ENCODE data around the gene CEP152.

Gene CEP152

GRCh38 chr15:48775546-48775945 is 35.3 kb downstream of the CEP152 start:
- Histone ChIP-seq H3K27ac (ENCODE audit: low read depth, low read length) (no peak overlapping the region), H3K27me3 (ENCODE audit: control insufficient read depth, insufficient read depth, low read length) (no peaks in the 10 kb centered on the region), H3K4me3 (ENCODE audit: low read depth, low read length) (no peak overlapping the region), H3K9ac (ENCODE audit: low read depth, low read length) (no peak overlapping the region), H3K36me3 (ENCODE audit: control insufficient read depth, insufficient read depth, low read length) (peaks cover 40% of the 10 kb centered on the region), H3K4me1 (ENCODE audit: control insufficient read depth, insufficient read depth, low read length) (no peaks in the 10 kb centered on the region), H3K9me3 (ENCODE audit: control insufficient read depth, insufficient read depth, low read length) (no peaks in the 10 kb centered on the region)

GRCh38 chr15:48774484-48774883 is 36.4 kb downstream of the CEP152 start:
- H3K9me3 ChIP-seq (ENCODE audit: control insufficient read depth, insufficient read depth, low read length): no peaks in the 10 kb centered on the region
- no peaks in the 10 kb centered on the region for H3K27me3 ChIP-seq (ENCODE audit: control insufficient read depth, insufficient read depth, low read length)
- H3K27ac ChIP-seq (ENCODE audit: low read depth, low read length): no peak overlapping the region
- H3K36me3 ChIP-seq (ENCODE audit: control insufficient read depth, insufficient read depth, low read length): peaks cover 39% of the 10 kb centered on the region
- H3K9ac ChIP-seq (ENCODE audit: low read depth, low read length): no peak overlapping the region
- H3K4me1 ChIP-seq (ENCODE audit: control insufficient read depth, insufficient read depth, low read length): no peaks in the 10 kb centered on the region
- no peak overlapping the region for H3K4me3 ChIP-seq (ENCODE audit: low read depth, low read length)

- Histone ChIP-seq H3K36me3 (ENCODE audit: control insufficient read depth, insufficient read depth, low read length) (peaks cover 69% of the 10 kb centered on the region), H3K4me1 (ENCODE audit: control insufficient read depth, insufficient read depth, low read length) (no peaks in the 10 kb centered on the region), H3K27me3 (ENCODE audit: control insufficient read depth, insufficient read depth, low read length) (no peaks in the 10 kb centered on the region), H3K9me3 (ENCODE audit: control insufficient read depth, insufficient read depth, low read length) (no peaks in the 10 kb centered on the region), H3K9ac (ENCODE audit: low read depth, low read length) (no peak overlapping the region), H3K27ac (ENCODE audit: low read depth, low read length) (no peak overlapping the region), H3K4me3 (ENCODE audit: low read depth, low read length) (no peak overlapping the region)
These were observed 44.7 kb downstream of the CEP152 start for GRCh38 chr15:48766196-48766595.

- peaks cover 65% of the 10 kb centered on the region for H3K36me3 ChIP-seq (ENCODE audit: control insufficient read depth, insufficient read depth, low read length)
- no peaks in the 10 kb centered on the region for H3K9me3 ChIP-seq (ENCODE audit: control insufficient read depth, insufficient read depth, low read length)
- H3K27ac ChIP-seq (ENCODE audit: low read depth, low read length): no peak overlapping the region
These were observed 45.8 kb downstream of the CEP152 start for GRCh38 chr15:48765022-48765421.

GRCh38 chr15:48761393-48762158 is 49.3 kb downstream of the CEP152 start:
- H3K4me1 ChIP-seq (ENCODE audit: control insufficient read depth, insufficient read depth, low read length): peaks cover 6% of the 10 kb centered on the region; the same call in 1 of the 2 replicates
- no peaks in the 10 kb centered on the region for H3K27me3 ChIP-seq (ENCODE audit: control insufficient read depth, insufficient read depth, low read length)
- no peak overlapping the region for H3K4me3 ChIP-seq (ENCODE audit: low read depth, low read length)
- H3K9ac ChIP-seq (ENCODE audit: low read depth, low read length): no peak overlapping the region
- no peaks in the 10 kb centered on the region for H3K9me3 ChIP-seq (ENCODE audit: control insufficient read depth, insufficient read depth, low read length)
- H3K36me3 ChIP-seq (ENCODE audit: control insufficient read depth, insufficient read depth, low read length): peaks cover 58% of the 10 kb centered on the region
- H3K27ac ChIP-seq (ENCODE audit: low read depth, low read length): no peak overlapping the region

More at GRCh38 chr15:48765022-48765421, 45.8 kb downstream of the CEP152 start:
- H3K27me3 ChIP-seq (ENCODE audit: control insufficient read depth, insufficient read depth, low read length): no peaks in the 10 kb centered on the region
- H3K9ac ChIP-seq (ENCODE audit: low read depth, low read length): no peak overlapping the region
- peaks cover 6% of the 10 kb centered on the region; the same call in 1 of the 2 replicates for H3K4me1 ChIP-seq (ENCODE audit: control insufficient read depth, insufficient read depth, low read length)
- no peak overlapping the region for H3K4me3 ChIP-seq (ENCODE audit: low read depth, low read length)

- no peak overlapping the region for H3K4me3 ChIP-seq (ENCODE audit: low read depth, low read length)
- no peaks in the 10 kb centered on the region for H3K9me3 ChIP-seq (ENCODE audit: control insufficient read depth, insufficient read depth, low read length)
- no peak overlapping the region for H3K9ac ChIP-seq (ENCODE audit: low read depth, low read length)
- peaks cover 6% of the 10 kb centered on the region; the same call in 1 of the 2 replicates for H3K4me1 ChIP-seq (ENCODE audit: control insufficient read depth, insufficient read depth, low read length)
- peaks cover 67% of the 10 kb centered on the region for H3K36me3 ChIP-seq (ENCODE audit: control insufficient read depth, insufficient read depth, low read length)
- H3K27ac ChIP-seq (ENCODE audit: low read depth, low read length): peak overlapping the region; percentile 54
- no peaks in the 10 kb centered on the region for H3K27me3 ChIP-seq (ENCODE audit: control insufficient read depth, insufficient read depth, low read length)
These were observed 50.9 kb downstream of the CEP152 start for GRCh38 chr15:48759921-48760320.

GRCh38 chr15:48757661-48758060 is 53.2 kb downstream of the CEP152 start:
- no peak overlapping the region for H3K27ac ChIP-seq (ENCODE audit: low read depth, low read length)
- no peak overlapping the region for H3K9ac ChIP-seq (ENCODE audit: low read depth, low read length)
- no peaks in the 10 kb centered on the region for H3K9me3 ChIP-seq (ENCODE audit: control insufficient read depth, insufficient read depth, low read length)
- H3K4me1 ChIP-seq (ENCODE audit: control insufficient read depth, insufficient read depth, low read length): peaks cover 6% of the 10 kb centered on the region; the same call in 1 of the 2 replicates
- H3K4me3 ChIP-seq (ENCODE audit: low read depth, low read length): no peak overlapping the region
- H3K36me3 ChIP-seq (ENCODE audit: control insufficient read depth, insufficient read depth, low read length): peaks cover 67% of the 10 kb centered on the region
- H3K27me3 ChIP-seq (ENCODE audit: control insufficient read depth, insufficient read depth, low read length): no peaks in the 10 kb centered on the region

GRCh38 chr15:48754011-48754410 is 56.9 kb downstream of the CEP152 start:
- Histone ChIP-seq H3K4me1 (ENCODE audit: control insufficient read depth, insufficient read depth, low read length) (no peaks in the 10 kb centered on the region), H3K27ac (ENCODE audit: low read depth, low read length) (no peak overlapping the region), H3K9me3 (ENCODE audit: control insufficient read depth, insufficient read depth, low read length) (no peaks in the 10 kb centered on the region), H3K9ac (ENCODE audit: low read depth, low read length) (no peak overlapping the region), H3K27me3 (ENCODE audit: control insufficient read depth, insufficient read depth, low read length) (no peaks in the 10 kb centered on the region), H3K36me3 (ENCODE audit: control insufficient read depth, insufficient read depth, low read length) (peaks cover 49% of the 10 kb centered on the region), H3K4me3 (ENCODE audit: low read depth, low read length) (no peak overlapping the region)

- peaks cover 45% of the 10 kb centered on the region for H3K36me3 ChIP-seq (ENCODE audit: control insufficient read depth, insufficient read depth, low read length)
- H3K4me3 ChIP-seq (ENCODE audit: low read depth, low read length): no peak overlapping the region
- no peaks in the 10 kb centered on the region for H3K9me3 ChIP-seq (ENCODE audit: control insufficient read depth, insufficient read depth, low read length)
- H3K27me3 ChIP-seq (ENCODE audit: control insufficient read depth, insufficient read depth, low read length): no peaks in the 10 kb centered on the region
- H3K4me1 ChIP-seq (ENCODE audit: control insufficient read depth, insufficient read depth, low read length): 0 out of 2 replicates have a peak, but pooled peaks cover 5% of the 10 kb centered on the region
- no peak overlapping the region for H3K27ac ChIP-seq (ENCODE audit: low read depth, low read length)
- H3K9ac ChIP-seq (ENCODE audit: low read depth, low read length): no peak overlapping the region
These were observed 59.3 kb downstream of the CEP152 start for GRCh38 chr15:48751595-48751994.

GRCh38 chr15:48748535-48748934 is 62.3 kb downstream of the CEP152 start:
- peaks cover 31% of the 10 kb centered on the region for H3K36me3 ChIP-seq (ENCODE audit: control insufficient read depth, insufficient read depth, low read length)
- no peaks in the 10 kb centered on the region for H3K27me3 ChIP-seq (ENCODE audit: control insufficient read depth, insufficient read depth, low read length)
- no peaks in the 10 kb centered on the region for H3K9me3 ChIP-seq (ENCODE audit: control insufficient read depth, insufficient read depth, low read length)
- H3K9ac ChIP-seq (ENCODE audit: low read depth, low read length): no peak overlapping the region
- no peak overlapping the region for H3K27ac ChIP-seq (ENCODE audit: low read depth, low read length)
- H3K4me1 ChIP-seq (ENCODE audit: control insufficient read depth, insufficient read depth, low read length): 0 out of 2 replicates have a peak, but pooled peaks cover 5% of the 10 kb centered on the region
- no peak overlapping the region for H3K4me3 ChIP-seq (ENCODE audit: low read depth, low read length)

GRCh38 chr15:48733615-48734014 is 77.3 kb downstream of the CEP152 start:
- no peak overlapping the region for H3K9ac ChIP-seq (ENCODE audit: low read depth, low read length)
- H3K27me3 ChIP-seq (ENCODE audit: control insufficient read depth, insufficient read depth, low read length): no peaks in the 10 kb centered on the region
- H3K27ac ChIP-seq (ENCODE audit: low read depth, low read length): no peak overlapping the region
- H3K4me1 ChIP-seq (ENCODE audit: control insufficient read depth, insufficient read depth, low read length): no peaks in the 10 kb centered on the region
- H3K9me3 ChIP-seq (ENCODE audit: control insufficient read depth, insufficient read depth, low read length): peaks cover 4% of the 10 kb centered on the region
- H3K4me3 ChIP-seq (ENCODE audit: low read depth, low read length): no peak overlapping the region
- H3K36me3 ChIP-seq (ENCODE audit: control insufficient read depth, insufficient read depth, low read length): peaks cover 8% of the 10 kb centered on the region

All from HUES48 (cell line).